ENCODE measurements around the gene SRPRB.

GRCh38 chr3:133851266-133851906 is 45.8 kb downstream of the SRPRB start:
- no peak for TF ChIP-seq SUZ12 (IDR thresholded peaks at IDR 0.05)
- TF ChIP-seq NFRKB (IDR thresholded peaks at IDR 0.05) = no peak
- no peak for TF ChIP-seq TARDBP (IDR thresholded peaks at IDR 0.05)
- TF ChIP-seq PKNOX1 (IDR thresholded peaks at IDR 0.05) = no peak
- no peak for TF ChIP-seq ELF4 (IDR thresholded peaks at IDR 0.05)
- TF ChIP-seq FOXK2 (IDR thresholded peaks at IDR 0.05) = no peak
